Kasumi-1 (cell line): Measurements from ENCODE around the gene IFT172.

Experiments used
- DNase-seq, 2 experiments: peaks; one replicate each; lab custom pipeline; 2025; lab: John Stamatoyannopoulos, UW

IFT172 gene

DNA sequence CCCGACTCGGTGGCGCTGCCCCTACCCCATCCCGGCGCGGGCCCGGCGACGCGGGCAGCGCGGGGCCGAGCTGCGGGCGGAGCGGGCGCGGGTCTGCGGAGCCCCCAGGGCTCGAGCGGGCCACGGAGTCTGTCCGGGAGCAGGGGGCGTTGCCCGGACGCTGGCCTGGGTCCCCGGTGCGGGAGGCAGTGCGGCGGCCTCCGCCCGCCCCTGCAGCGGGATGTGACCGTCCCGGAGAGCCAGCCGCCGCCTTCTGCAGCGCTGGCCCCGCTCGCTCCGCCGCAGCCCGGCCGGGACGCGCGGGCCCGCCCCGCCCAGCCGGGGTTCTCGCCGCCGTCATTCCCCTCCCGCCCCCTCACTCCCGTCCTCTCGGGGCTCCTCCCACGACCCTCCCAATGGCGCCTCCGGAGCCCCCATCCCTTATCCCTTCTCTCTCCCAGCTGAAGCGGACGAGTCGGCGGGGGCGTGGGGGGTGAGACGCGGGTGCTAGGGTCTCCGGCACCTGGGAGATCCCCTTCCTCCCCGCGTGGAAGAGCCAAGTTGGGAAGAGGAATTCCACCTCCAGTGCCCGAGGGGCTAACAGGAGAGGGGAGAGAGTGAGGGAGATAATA, 5.5 kb upstream of the IFT172 start, which contains the start of gene FNDC4:
Gene FNDC4, minus strand, starts transcription at position 257 of the 611 bp plus-strand sequence. CDS start 521 bp downstream, outside the sequence.
- no peak for DNase-seq

DNA sequence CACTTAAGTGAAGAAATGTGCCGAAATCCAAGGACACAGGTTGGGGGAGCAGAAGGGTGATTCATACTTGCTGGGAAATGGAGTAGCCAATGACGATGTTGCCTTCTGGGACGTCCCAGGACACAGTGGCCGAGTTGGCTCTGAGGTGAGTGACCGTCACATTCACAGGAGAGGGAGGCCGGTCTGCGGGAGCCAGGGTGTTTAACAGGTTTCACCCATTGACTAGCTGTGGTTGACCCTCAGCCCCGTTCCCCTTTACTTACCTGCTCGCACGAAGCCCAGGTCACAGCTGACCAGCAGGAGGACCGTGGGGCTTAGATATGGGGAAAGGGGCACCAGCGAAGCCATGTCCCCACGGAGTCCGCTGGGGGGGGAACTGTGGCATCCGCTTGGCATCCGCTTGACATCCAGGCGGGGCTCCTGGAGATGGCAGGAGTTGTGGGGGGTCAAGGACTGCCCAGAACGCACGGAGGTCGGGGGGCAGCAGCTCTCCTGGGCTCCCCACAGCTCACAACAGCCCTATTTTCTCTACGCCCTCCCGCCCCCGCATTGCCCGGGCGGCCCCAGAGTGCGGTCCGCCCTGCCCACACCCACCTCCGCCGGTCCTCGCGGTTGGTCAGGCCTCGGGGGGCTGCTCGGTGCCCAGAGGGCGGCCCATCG, 4.9 kb upstream of the IFT172 start:
- no peak for DNase-seq

DNA sequence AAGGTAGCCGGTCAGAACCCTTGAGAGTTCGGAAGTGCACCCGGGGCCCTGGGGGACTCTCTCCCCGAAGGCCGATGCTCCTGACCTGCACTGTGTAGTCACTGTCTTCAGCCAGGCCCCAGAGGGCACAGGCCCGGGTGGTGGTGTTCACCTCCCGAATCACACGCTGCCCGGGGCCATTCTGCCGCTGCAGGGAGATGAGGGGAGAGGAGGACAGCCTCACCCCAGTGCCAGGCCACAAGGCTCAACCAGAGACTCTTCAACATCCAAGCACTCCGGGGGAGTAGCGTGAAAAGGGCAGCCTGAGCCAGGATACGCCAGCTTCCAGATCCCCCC, 4.4 kb upstream of the IFT172 start:
- DNase-seq = no peak

DNA sequence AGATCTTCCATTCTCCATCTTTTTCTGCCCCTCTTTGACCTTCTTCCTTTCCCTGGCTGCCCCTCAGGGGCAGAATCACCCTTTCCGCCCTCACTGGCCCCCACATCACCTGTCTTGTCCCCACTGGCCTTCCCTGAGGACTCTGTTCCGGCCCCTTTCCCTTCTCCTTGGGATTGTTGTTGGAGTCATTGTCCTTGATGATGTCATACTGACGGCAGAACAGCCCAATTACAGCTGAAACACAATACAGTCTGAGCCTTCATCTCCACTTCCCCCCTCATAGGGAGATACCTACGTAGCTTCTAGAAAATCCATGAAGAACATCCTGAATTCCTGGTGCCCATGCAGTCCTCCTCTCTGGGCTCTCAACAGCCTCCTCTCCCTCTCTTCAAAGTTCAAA, 3.0 kb upstream of the IFT172 start:
- DNase-seq = no peak

DNA sequence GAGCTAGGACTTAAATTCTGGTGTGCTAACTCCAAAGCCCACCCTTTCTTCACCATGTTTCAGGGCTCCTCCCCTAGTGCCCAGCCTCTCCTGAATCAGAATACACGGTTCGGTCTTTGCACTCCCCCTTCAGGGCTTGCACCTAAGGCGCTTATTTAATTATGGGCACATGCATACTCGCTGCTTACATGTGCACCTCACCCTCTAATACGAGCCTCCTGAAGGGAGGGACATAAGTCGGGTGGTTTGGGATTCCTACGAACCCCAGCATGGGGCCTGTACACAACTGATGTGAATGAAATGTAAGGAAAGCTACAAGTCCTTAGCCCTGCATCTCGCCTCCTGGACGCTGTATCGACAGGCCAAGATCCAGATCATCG, 435 bp downstream of the IFT172 start:
- DNase-seq = peak in 1 of 2 experiments; percentile 33

DNA sequence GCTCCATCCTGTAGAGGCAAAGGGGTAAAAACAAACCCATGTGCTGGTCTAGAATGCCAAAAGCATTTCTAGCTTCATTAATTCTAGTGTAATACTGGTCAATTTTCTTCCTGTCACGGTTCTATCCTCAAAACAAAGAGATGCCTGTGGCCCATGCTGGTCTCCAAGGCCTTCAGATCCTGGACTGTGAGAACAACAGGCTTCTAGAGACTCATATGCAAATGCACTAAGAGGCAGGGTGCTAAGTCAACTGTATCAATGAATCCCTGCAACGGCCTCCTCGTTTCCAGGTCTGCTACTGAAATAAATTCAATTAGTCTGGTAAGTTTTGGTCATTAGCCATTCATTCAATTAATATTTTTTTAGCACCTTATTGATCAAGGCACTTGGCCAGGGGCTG, 4.0 kb downstream of the IFT172 start:
- no peak for DNase-seq

DNA sequence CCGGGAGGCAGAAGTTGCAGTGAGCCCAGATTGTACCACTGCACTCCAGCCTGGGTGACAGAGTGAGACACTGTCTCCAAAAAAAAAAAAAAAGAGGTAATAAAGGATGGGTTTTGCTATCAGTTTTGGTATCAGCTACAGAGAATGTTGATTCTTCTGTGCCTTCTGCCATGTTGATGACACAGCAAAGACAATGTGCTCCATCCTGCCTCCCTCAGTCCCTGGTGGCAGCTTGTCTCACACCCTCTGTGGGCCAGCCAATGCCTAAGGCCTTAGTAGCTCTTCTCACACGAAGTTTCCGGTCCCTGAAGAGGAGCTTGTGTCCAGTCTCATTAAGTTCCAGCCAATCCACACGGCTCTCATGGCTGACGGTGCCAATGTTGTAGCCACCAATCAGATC, 17.6 kb downstream of the IFT172 start:
- no peak for DNase-seq

DNA sequence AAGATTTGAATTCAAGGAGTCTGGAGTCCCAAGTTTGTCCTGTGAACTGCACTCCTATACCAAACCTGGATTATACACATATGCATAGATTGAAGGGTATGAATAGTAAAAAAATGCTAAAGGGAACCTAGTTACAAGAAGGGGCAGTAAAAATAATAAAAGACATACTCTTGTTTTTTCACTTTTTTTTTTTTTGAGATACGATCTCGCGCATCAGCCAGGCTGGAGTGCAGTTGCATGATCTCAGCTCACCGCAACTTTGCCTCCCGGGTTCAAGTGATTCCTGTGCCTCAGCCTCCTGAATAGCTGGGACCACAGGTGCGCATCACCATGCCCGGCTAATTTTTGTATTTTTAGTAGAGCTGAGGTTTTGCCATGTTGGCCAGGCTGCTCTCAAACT, 25.1 kb downstream of the IFT172 start:
- no peak for DNase-seq

DNA sequence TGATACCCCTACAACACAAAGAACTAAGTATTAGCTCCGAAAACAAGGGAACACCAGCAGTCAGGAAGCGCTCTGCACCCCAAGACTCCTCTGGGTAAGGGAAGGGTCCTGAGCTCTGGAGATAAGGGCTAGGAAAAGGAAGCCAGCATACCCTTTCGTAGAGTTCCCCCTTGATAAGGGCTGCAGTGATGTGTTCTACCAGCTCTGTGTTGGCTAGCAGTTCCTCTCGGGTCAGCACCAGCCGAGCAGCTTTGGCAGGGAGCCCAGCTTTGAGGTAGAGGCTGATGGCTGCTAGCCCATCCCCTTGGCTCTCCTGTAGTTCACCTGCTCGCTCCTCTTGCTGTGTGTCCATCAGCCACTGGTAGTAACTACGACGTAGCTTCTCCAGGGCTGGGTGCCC, 28.4 kb downstream of the IFT172 start:
- DNase-seq = no peak

DNA sequence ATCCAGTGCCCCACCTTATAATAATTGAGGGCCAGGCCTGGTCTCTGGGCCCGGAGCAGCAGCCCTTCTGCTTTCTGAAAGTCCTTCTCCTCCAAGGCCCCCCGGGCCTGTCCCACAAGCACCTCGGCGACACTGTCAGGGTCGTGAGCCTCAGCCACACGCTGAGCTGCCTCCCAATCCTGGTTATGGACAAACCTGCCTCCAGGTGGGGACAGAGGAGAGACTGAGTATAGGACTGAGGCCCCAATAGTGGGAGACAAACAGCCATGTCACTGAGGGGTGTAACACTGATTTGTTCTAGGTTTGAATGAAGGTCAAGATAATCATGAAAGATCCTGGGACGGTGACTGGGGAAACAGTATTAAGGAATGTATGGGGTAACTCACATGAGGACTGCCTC, 35.6 kb downstream of the IFT172 start:
- no peak for DNase-seq

DNA sequence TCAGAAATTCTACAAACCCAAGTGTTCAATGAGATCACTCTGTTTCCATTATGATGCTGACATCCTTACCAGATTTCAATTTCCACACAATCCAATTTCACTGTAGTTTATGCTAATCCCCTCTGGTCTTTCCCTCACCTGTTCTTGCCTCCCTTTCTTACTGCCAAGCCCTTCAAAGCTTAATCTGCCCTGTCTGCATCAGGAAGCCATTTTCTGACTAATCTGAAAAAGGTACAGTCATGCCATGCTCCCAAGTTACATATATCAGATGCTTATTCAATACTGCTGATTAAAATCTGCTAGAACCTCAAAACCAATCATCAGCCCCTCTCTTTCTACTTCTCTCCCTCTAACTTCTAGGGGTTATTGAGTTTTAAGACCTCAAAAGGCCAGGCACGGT, 38.4 kb downstream of the IFT172 start:
- no peak for DNase-seq

DNA sequence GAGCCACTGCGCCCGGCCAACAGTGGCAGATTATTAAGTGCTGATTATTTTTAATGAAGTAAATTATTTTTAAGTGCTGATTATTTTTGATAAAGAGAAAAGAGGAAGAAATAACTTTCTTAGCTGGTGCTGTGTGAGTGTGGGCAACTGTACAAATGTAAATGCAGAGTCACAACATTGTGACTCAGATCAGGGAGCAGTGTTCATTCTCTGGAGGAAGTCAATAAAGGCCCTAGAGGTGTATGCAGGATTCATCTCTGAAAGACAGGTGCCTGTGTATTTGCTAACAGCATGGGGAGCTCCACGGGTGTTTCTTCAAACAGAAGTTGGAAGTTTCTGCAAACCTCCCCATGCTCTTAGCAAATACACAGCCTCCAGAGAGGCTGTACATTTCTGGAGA, 41.2 kb downstream of the IFT172 start:
- DNase-seq = no peak

DNA sequence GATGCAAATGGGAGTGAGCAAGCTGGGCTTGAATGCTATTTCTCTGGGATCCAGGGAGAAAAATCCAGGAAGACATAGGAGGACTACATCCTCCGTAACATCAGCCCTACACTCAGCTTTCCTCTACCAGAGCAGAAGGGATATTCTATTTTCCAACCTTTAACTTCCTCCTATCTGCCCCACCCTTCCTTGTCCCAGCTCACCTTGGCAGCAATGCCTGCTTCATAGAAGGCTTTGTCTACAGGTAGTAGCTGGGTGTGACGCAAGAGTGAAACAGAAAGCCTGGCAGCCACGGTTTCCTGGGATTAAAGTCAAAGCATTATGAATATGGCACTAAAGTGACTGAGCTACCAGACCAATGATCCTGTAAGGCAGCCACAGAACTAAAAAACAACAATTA, 43.5 kb downstream of the IFT172 start:
- DNase-seq = no peak

DNA sequence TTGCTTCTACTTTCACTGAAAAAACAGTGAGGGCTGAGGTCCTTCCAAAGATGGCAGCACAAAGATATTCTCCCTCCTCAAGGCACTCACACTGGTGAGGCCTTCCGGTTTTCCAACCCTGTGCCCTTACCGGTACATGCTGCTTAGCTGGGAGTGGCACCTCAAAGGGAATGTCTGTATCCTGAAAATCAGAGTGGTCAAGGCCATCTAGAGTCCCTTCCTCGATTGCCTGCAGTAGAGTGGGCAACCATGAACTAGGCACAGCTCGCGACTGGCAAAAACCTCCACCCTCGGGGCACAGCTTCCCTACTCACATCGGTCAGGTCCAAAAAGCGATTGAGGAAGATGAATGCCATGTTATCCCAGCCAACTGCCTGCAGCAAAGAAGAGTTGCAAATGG, 43.9 kb downstream of the IFT172 start:
- no peak for DNase-seq

DNA sequence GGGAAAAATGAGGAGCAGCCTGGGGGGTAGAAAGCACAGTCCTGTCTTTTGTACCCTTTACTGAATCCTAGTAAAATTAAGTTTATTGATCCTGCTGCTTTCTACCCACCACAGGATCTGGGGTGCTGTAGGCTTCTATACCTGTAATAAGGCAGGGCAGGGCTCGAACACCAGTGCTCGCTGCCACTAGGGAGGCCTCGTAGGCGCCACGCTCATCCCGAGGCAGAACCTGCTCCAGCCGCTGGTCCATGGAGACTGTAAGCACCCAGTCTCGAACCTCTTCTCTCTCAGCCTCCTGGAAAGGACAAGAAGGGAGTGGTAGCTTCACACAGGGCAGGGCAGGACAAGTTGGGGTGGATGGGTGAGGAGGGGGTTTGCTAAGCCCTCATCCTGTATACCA, 44.4 kb downstream of the IFT172 start:
- no peak for DNase-seq

DNA sequence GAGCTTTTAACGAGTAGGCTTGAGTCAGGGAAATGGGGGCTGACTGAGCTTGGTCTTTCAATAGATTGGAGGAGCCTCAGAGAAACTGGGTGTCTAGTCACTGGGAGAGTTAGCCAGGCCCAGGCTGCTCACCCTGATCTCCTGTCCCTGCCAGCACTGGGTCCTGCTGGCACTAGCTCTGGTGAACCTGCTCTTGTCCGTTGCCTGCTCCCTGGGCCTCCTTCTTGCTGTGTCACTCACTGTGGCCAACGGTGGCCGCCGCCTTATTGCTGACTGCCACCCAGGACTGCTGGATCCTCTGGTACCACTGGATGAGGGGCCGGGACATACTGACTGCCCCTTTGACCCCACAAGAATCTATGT, 46.6 kb downstream of the IFT172 start:
- DNase-seq = no peak

DNA sequence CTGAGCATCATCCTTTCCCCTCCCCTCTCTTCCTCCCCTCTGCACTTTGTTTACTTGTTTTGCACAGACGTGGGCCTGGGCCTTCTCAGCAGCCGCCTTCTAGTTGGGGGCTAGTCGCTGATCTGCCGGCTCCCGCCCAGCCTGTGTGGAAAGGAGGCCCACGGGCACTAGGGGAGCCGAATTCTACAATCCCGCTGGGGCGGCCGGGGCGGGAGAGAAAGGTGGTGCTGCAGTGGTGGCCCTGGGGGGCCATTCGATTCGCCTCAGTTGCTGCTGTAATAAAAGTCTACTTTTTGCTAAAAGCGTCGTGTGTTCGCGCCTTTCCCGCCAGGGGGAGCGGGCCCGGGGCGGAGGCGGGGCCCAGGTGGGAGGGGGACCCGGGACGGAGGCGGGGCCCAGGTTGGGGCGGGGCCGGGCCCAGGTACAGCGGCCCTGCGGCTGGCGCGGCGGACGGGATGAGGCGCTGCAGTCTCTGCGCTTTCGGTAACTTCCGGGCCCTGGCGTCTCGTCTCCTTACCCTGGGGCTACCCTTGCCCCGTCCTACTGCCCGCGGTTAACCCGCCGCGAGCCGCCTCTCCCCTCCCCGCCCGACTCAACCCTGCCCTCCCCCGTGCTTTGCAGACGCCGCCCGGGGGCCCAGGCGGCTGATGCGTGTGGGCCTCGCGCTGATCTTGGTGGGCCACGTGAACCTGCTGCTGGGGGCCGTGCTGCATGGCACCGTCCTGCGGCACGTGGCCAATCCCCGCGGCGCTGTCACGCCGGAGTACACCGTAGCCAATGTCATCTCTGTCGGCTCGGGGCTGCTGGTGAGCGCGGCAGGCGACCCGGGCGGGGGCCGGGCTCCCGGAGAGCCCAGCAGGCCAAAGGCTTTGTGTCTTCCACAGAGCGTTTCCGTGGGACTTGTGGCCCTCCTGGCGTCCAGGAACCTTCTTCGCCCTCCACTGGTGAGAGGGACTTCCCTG, 47.3 kb downstream of the IFT172 start, which contains the start of gene KRTCAP3:
Gene KRTCAP3, plus strand, starts transcription at position 424 of the 962 bp plus-strand sequence. Its CDS starts 32 bp downstream, at position 456.
- no peak for DNase-seq

DNA sequence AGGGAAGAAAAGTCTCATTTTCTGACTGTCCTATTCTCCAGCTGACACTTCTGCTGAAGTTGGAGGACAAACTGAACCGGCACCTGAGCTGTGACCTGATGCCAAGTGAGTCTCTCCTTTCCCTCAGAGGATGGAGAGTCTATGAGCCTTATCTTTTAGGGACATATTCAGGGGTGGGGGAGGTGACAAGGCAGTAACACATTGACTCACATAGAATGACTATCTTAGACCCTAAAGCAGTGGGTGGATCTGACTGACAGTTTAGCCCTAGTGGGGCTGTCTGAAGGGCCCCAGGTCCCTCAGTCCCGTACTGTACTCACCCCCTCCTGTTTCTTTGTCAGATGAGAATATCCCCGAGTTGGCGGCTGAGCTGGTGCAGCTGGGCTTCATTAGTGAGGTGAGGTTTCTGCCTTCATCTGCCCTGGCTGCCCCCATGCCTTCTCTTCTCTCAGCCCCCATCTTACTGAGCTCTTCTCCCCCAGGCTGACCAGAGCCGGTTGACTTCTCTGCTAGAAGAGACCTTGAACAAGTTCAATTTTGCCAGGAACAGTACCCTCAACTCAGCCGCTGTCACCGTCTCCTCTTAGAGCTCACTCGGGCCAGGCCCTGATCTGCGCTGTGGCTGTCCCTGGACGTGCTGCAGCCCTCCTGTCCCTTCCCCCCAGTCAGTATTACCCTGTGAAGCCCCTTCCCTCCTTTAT, 48.2 kb downstream of the IFT172 start:
- no peak for DNase-seq

DNA sequence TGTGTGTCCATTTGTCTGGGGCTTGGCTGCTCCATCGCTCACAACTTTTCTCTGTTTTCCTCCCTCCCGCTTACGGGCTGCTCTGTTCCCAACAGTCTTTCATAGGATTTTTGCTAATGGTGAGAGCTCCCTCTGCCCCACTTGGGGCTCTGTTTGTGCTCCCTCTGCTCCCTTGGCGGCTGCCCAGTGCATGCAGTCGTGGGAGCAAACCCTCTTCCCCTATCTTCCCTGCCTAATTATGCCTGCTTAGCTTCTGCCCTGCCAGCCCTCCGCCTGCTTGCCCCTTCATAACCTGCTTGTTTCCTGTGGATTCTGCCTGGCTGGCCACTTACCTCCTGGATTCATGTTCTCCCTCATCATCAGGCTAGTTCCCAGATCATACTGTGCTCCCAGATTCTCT, 53.9 kb downstream of the IFT172 start:
- no peak for DNase-seq

DNA sequence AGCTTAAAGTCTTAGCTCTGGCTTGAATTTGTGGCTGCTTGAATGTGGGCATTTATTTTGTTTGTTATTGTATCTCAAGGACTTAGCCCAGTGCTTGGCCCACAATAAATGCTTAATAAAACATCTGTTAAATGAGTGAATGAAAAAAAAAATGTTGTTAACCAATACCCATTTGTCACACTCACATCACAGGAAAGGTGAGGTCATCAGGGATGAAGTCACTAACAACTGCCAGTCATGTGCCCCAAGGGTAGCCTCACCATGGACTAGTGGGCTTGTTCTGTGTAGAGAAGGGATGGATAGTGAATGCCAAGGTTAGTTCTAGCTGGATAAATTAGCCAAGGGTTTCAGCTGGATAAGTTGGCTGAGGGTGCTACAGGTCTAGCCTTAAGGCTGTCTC, 58.1 kb downstream of the IFT172 start:
- DNase-seq = no peak

DNA sequence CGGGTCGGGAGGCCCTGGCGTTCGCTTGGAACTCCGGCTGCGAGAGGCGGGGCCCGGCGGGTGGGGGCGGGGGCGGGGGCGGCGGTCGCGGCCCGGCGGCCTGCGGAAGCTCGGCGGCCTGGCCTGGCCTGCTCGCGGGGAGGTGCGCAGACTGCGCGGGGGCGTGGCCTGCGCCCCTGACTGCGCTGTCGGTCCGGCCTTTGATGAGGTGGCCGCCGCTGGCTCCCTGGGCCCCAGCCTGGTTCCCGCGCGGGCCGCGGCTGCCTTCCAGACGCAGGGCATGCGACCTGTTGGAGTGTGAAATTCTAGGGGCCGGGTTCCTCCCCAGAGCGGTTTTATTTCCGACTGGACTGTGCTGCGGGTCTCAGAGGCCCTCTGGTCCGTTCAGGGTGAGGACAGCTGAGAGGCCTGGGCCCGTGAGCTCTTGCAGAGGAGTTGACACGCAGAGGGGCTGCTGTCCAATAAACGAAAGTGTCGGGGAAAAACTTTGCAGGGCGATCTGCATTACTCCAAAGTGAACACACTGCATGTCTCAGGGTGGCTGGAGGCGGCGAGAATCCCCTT, 60.5 kb downstream of the IFT172 start:
- DNase-seq = peak; percentile 56 to 66
